OCI-LY3 (cell line): Measurements from ENCODE around the gene SLC37A1.

Experiments
- H2AFZ ChIP-seq: fragments of 200-600, 300-600 bp; shearing (Covaris generic); 2 replicates; pipeline ENCODE4 v1.6.0; 2014; ENCODE audit warnings: antibody characterized with exemption, low read depth, low read length
- H3K27ac ChIP-seq: fragments of 200-600, 300-600 bp; sonication (generic); 2 replicates; pipeline ENCODE4 v1.5.1; 2014; ENCODE audit warnings: mild to moderate bottlenecking, low read length, moderate library complexity, mixed read lengths
- H3K27me3 ChIP-seq: fragments of 200-600, 300-600 bp; sonication (generic); 2 replicates; pipeline ENCODE4 v1.6.1; 2014; ENCODE audit warnings: low read depth, low read length, mixed read lengths
- H3K36me3 ChIP-seq: fragments of 200-600, 300-600 bp; sonication (generic); replicated peaks from 2 replicates; pipeline ENCODE3; 2014; ENCODE audit warnings: low read depth, low read length, mixed read lengths
- H3K4me1 ChIP-seq: fragments of 300-600, 200-600 bp; sonication (generic); 2 replicates; pipeline ENCODE4 v1.6.1; 2014; ENCODE audit warnings: low read length, mixed read lengths
- H3K4me2 ChIP-seq: fragments of 200-600, 300-600 bp; sonication (generic); 2 replicates; pipeline ENCODE4 v1.6.1; 2014; ENCODE audit warnings: low read length, mixed read lengths
- H3K4me3 ChIP-seq: fragments of 300-600, 200-600 bp; sonication (generic); 2 replicates; pipeline ENCODE4 v1.5.1; 2014; ENCODE audit warnings: antibody characterized with exemption, mild to moderate bottlenecking, low read length, moderate library complexity
- H3K79me2 ChIP-seq: fragments of 300-600, 200-600 bp; shearing (Covaris generic); 2 replicates; pipeline ENCODE4 v1.6.1; 2014; ENCODE audit warnings: mild to moderate bottlenecking, low read length, mixed read lengths
- H3K9ac ChIP-seq: fragments of 300-600, 200-600 bp; shearing (Covaris generic); 2 replicates; pipeline ENCODE4 v1.6.0; 2014; ENCODE audit warnings: mild to moderate bottlenecking, low read length, moderate library complexity
- H3K9me3 ChIP-seq: fragments of 200-600, 300-600 bp; shearing (Covaris generic); 2 replicates; pipeline ENCODE4 v1.6.1; 2014; ENCODE audit warnings: low read length, mixed read lengths; ENCODE audit not compliant: insufficient read depth
- H4K20me1 ChIP-seq: fragments of 200-600, 300-600 bp; sonication (generic); 2 replicates; pipeline ENCODE4 v1.6.1; 2016; ENCODE audit warnings: low read length, mixed read lengths; ENCODE audit not compliant: insufficient read depth
- EZH2phosphoT487 ChIP-seq: fragments of 200-600 bp; shearing (Covaris generic); IDR thresholded peaks from 2 replicates; pipeline ENCODE4 v1.6.1; 2018; ENCODE audit warnings: antibody characterized with exemption, mixed run types, low read depth
- TF ChIP-seq, protein P1 (sequence below): fragments of 200-600, 300-600 bp; sonication (generic); IDR thresholded peaks from 2 replicates; pipeline ENCODE4 v1.5.1; 2014; ENCODE audit warnings: antibody characterized with exemption, low read length, low read depth

SLC37A1 gene

DNA sequence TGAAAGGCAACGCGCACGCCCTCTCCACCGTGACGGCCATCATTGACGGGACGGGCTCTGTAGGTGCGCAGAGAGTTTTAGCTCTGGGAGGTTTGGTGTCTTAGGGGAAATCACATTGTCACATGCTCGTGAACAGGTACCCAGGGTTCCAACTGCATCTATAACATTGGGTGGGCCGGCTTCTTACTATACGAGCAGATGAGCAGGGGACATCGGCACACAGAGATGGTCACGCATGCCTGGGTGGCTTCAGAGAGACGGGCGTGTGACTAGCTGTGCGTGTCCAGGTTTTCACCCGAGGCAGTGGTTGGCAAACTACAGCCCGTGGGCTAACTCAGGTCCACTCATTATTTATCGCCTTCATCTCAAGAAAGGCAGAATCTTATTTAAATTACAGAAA is 54.7 kb downstream of the SLC37A1 start:
- Histone ChIP-seq H3K27me3 (no peaks in the 10 kb centered on the region), H3K4me3 (no peak overlapping the region), H4K20me1 (no peaks in the 10 kb centered on the region), H3K4me2 (no peak overlapping the region), H3K9me3 (no peaks in the 10 kb centered on the region), H2AFZ (no peak overlapping the region), H3K79me2 (no peaks in the 10 kb centered on the region), H3K4me1 (no peaks in the 10 kb centered on the region), H3K9ac (no peak overlapping the region), H3K27ac (no peak overlapping the region), H3K36me3 (no peaks in the 10 kb centered on the region)
- TF ChIP-seq, protein P1, sequence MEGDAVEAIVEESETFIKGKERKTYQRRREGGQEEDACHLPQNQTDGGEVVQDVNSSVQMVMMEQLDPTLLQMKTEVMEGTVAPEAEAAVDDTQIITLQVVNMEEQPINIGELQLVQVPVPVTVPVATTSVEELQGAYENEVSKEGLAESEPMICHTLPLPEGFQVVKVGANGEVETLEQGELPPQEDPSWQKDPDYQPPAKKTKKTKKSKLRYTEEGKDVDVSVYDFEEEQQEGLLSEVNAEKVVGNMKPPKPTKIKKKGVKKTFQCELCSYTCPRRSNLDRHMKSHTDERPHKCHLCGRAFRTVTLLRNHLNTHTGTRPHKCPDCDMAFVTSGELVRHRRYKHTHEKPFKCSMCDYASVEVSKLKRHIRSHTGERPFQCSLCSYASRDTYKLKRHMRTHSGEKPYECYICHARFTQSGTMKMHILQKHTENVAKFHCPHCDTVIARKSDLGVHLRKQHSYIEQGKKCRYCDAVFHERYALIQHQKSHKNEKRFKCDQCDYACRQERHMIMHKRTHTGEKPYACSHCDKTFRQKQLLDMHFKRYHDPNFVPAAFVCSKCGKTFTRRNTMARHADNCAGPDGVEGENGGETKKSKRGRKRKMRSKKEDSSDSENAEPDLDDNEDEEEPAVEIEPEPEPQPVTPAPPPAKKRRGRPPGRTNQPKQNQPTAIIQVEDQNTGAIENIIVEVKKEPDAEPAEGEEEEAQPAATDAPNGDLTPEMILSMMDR, result no peak
- no peak for TF ChIP-seq EZH2phosphoT487

DNA sequence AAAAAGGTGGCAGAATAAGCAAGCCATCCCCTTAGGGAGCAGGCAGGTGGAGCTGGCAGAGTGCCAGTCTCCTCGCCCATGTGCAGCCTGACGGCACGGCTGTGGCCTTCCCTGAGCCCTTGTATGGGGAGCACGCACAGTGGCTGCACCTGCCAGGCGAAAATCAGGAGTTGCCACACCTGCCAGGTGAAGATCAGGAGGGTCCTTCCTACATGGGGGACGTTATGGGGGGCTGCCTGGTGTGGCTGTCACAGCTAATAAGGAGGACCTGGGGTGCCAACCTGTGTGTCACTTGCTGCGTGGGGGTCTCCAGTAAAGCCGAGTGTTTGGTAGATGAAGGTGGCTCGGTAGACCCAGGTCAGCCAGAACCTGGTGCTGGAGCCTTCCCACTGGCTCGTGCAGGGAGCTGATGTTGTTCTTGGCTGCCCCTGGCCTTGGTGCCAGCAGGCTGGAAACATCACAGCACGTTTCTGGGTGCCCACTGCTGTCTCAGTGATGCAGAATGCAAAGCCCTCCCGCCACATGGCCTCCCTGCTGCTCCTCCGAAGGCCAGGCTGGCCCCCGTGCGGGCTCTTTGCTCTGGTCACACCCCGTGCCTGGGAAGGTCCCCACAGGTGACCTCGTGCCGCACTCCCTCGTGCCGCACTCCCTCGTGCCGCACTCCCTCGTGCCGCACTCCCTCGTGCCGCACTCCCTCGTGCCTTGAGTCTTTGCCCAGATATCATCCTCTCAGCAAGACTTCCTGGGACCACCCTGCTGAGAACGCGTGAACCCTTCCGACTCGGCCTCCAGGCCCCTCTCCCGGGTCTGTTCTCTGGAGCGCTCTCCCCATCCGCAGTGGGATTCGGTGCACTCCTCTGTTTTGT is 55.4 kb downstream of the SLC37A1 start:
- H3K27me3 ChIP-seq, result no peaks in the 10 kb centered on the region
- H3K9me3 ChIP-seq, result no peaks in the 10 kb centered on the region
- H3K27ac ChIP-seq, result no peak overlapping the region

DNA sequence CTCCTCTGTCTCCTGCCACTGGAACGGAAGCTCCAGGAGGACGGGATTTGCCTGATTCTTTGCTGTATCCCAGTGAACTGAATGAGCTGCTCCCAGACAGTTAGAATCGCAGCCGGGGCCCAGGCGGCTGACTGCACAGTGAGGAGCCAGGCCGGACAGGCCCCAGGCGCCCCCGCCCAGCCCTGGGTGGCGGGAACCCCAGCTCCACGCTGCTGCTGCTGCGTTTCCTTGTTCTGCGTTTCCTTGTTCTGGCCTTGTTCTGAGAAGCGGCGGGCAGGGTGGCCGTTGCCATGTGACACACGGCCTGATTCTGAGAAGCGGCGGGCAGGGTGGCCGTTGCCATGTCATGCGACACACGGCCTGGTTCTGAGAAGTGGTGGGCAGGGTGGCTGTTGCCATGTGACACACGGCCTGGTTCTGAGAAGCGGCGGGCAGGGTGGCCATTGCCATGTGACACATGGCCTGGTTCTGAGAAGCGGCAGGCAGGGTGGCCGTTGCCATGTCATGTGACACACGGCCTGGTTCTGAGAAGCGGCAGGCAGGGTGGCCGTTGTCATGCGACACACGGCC is 56.2 kb downstream of the SLC37A1 start:
- TF ChIP-seq, protein P1, result no peak
- TF ChIP-seq EZH2phosphoT487, result no peak
- Histone ChIP-seq H3K36me3 (no peaks in the 10 kb centered on the region), H2AFZ (no peak overlapping the region), H3K27ac (no peak overlapping the region), H3K4me1 (no peaks in the 10 kb centered on the region), H3K9me3 (no peaks in the 10 kb centered on the region), H3K4me3 (no peak overlapping the region), H3K4me2 (no peak overlapping the region), H3K27me3 (no peaks in the 10 kb centered on the region), H3K9ac (no peak overlapping the region), H4K20me1 (no peaks in the 10 kb centered on the region), H3K79me2 (no peaks in the 10 kb centered on the region)

More for the DNA sequence above, 55.4 kb downstream of the SLC37A1 start:
- H3K4me3 ChIP-seq, result no peak overlapping the region
- no peak overlapping the region for H3K4me2 ChIP-seq
- no peaks in the 10 kb centered on the region for H3K4me1 ChIP-seq
- H3K36me3 ChIP-seq, result no peaks in the 10 kb centered on the region
- TF ChIP-seq, protein P1, result no peak
- no peak for TF ChIP-seq EZH2phosphoT487
- H3K79me2 ChIP-seq, result no peaks in the 10 kb centered on the region
- no peaks in the 10 kb centered on the region for H4K20me1 ChIP-seq
- H3K9ac ChIP-seq, result no peak overlapping the region
- H2AFZ ChIP-seq, result no peak overlapping the region

DNA sequence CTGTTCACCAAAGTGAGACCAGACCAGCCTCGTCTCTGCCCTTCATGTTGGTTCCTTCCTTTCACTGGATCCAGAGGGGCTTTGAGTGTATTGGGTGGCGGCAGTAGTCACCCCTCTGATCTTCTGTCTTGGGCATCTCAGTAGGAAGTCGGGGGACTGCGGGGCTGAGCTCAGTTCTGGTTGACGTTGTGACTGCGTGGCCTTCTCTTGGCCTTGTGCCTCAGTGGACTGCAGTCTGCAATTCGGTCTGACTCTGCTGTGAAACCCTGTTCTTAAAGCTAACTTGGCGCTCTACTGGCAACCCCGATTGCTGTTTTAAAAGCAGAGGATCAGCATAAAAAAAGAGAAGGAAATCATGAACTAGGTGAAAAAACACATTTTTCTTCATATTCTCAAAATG is 56.7 kb downstream of the SLC37A1 start:
- H2AFZ ChIP-seq, result no peak overlapping the region
- H4K20me1 ChIP-seq, result no peaks in the 10 kb centered on the region
- no peaks in the 10 kb centered on the region for H3K27me3 ChIP-seq
- H3K79me2 ChIP-seq, result no peaks in the 10 kb centered on the region
- no peak for TF ChIP-seq EZH2phosphoT487
- TF ChIP-seq, protein P1, result no peak
- H3K36me3 ChIP-seq, result no peaks in the 10 kb centered on the region
- no peak overlapping the region for H3K4me2 ChIP-seq
- H3K9me3 ChIP-seq, result no peaks in the 10 kb centered on the region
- H3K27ac ChIP-seq, result no peak overlapping the region
- H3K4me3 ChIP-seq, result no peak overlapping the region
- H3K4me1 ChIP-seq, result no peaks in the 10 kb centered on the region
- no peak overlapping the region for H3K9ac ChIP-seq
